Urinary bladder (tissue), 4 donors: ENCODE data around the gene CDKL5. TPM values are rescaled to one million over a fixed set of nuclear protein-coding genes. Genes with fewer than 3 reads are reported as not detected.

ENCODE experiments used
- DNase-seq: peaks from one replicate; pipeline ENCODE4 v3.0.0-alpha.2; 2015; ENCODE audit errors: extremely low spot score
- H3K27ac ChIP-seq: one replicate; pipeline ENCODE4 v1.5.1; 2013; ENCODE audit warnings: low read depth, mild to moderate bottlenecking, moderate library complexity
- H3K36me3 ChIP-seq: one replicate; pipeline ENCODE4 v1.6.1; 2013; ENCODE audit warnings: mild to moderate bottlenecking, moderate library complexity; ENCODE audit not compliant: insufficient read depth
- H3K4me1 ChIP-seq: one replicate; pipeline ENCODE4 v1.6.1; 2013; ENCODE audit warnings: mild to moderate bottlenecking, moderate library complexity; ENCODE audit not compliant: insufficient read depth
- H3K4me3 ChIP-seq: one replicate; pipeline ENCODE4 v1.5.1; 2013; ENCODE audit warnings: low read depth, low read length
- WGBS: extraction: QIAGEN DNeasy Blood & Tissue Kit; methylation state at CpG from one replicate; pipeline ENCODE4 v1.1.7; 2013; 5-methylcytosine and 5-hydroxymethylcytosine counted together
- polyA plus RNA-seq: library from polyadenylated mRNA; stranded (reverse); fragments of 200-250 nt; gene quantifications from one replicate; pipeline ENCODE4 v1.2.3, GENCODE V29; 2013
- total RNA-seq: library from RNA; depleted of rRNA; stranded (reverse); fragments of >200 nt; gene quantifications from one replicate; pipeline ENCODE4 v1.2.3, GENCODE V29; 2014
- donor health status: healthy with polysubstance abuse.
- donor health status: healthy.

The CDKL5 gene
- total and polyA plus RNA-seq, 2 donors = 3.0 to 17.7 TPM

GRCh38 chrX:18650662-18651061 is 225.3 kb downstream of the CDKL5 start:
- Histone ChIP-seq H3K36me3 (peaks cover 2% of the 10 kb centered on the region), H3K4me1 (no peaks in the 10 kb centered on the region), H3K4me3 (no peak overlapping the region), H3K27ac (no peak overlapping the region)
- no peak for DNase-seq
- WGBS = 97% methylated on average over 6 of the region's 6 CpGs

DNA sequence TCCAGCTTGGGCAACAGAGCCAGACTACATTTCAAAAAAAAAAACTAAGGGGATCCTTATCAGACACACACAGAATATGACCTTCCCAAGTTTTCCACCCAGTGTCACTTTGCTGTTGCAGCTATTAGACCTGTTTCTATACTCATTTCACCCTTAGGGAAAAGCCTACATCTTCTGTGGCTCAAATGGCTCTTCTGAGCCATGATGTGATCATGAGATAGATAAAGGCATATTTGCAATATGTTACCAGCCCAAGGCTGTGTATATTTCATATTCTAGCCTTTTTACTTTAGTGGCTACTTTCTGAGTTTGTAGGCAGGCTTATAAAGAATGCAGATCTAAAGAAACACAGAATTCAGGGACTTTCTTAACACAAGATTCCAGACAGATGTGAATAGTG is 227.2 kb downstream of the CDKL5 start:
- Histone ChIP-seq H3K4me1 (no peaks in the 10 kb centered on the region), H3K36me3 (peaks cover under 1% of the 10 kb centered on the region), H3K27ac (no peak overlapping the region), H3K4me3 (no peak overlapping the region)
- no peak for DNase-seq

DNA sequence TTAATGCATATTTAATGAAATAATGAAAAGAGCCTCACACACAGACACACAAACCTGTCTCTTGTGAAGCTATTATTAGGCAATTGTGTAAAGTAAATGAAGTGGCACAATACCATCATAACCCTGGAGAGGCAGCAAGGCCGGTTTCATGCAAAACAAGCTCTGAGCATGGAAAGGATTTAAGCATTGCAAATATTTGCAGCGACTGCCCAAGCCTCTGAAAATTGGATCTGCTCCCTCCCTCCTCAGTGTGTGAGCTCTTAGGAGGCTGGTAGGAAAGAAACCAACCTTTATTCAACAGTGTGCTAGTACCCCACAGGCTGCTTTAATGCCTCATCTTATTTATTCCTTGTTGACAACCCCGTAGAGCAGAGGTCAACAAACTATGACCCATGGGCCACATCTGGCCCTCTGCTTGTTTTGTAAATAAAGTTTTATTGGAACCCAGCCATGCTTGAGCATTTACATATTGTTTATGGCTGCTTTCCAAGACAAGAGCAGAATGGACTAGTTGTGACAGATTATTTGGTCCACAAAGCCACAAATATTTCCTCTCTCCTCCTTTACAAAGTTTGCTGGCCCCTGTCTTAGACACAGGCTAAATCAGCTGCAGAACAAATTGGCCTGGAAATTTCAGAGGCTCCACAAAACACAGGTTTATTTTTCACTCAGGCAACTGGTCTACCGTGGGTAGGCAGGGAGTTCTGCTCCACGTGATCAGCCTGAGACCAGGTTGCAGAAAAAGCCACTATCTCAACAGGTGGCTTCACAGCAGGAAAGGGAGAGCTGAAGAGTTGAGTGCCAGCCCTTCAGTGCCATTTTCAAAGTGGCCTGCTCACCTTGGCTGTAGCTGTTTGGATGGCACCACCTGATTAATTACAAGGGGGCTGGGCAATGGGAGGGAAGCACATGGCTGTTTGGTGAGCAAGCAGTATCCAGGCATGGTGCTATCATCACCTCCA is 229.7 kb downstream of the CDKL5 start:
- Histone ChIP-seq H3K27ac (no peak overlapping the region), H3K4me1 (no peaks in the 10 kb centered on the region), H3K36me3 (no peaks in the 10 kb centered on the region), H3K4me3 (no peak overlapping the region)
- WGBS = 39% methylated on average over 5 of the region's 5 CpGs
- DNase-seq = no peak

DNA sequence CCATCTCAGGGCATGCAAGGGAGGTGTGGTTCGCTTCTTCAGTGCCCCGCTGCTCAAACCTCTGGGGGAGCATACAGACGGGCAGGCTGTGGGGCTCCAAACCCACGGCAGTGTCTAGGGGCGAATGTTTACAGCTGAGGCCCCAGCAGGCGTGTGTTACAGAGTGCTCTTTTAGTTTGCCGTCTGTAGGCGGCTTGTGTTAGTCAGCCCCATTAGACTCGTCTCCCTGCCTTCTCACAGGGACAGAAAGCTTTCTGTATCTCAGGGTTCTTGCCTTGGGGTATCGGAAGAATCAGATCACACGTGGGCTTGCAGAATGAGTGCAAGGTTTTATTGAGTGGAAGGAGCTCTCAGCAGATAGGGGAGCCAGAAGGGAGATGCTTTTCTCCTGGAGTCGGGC is 235.9 kb downstream of the CDKL5 start:
- no peak overlapping the region for H3K27ac ChIP-seq
- H3K4me3 ChIP-seq = no peak overlapping the region
- no peaks in the 10 kb centered on the region for H3K4me1 ChIP-seq
- no peaks in the 10 kb centered on the region for H3K36me3 ChIP-seq
- DNase-seq = no peak
- WGBS = 76% methylated on average over 12 of the region's 12 CpGs

DNA sequence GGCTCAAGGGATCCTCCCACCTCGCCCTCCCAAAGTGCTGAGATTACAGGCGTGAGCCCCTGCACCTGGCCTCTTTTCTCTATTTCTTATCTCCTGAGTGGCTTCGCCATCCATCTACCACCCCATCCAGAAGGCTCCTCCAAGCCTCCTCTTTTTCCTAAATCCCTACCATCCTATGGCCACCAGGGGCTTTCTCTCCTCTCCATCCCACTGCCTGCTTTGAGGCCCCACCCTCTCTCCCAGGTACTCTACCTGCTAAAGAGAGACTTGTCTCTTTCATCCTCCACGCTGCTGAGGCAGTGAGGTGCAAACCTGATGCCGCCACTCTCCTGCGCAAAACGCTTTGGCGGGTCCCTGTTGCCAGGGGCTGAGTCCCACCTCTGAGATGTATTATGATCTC is 239.5 kb downstream of the CDKL5 start:
- Histone ChIP-seq H3K4me3 (no peak overlapping the region), H3K36me3 (no peaks in the 10 kb centered on the region), H3K27ac (no peak overlapping the region), H3K4me1 (no peaks in the 10 kb centered on the region)
- no peak for DNase-seq
- 88% methylated on average over 8 of the region's 8 CpGs for WGBS

- 81% methylated on average over 15 of the region's 15 CpGs for WGBS
- no peak for DNase-seq
- Histone ChIP-seq H3K4me1 (no peaks in the 10 kb centered on the region), H3K36me3 (no peaks in the 10 kb centered on the region), H3K4me3 (no peak overlapping the region), H3K27ac (no peak overlapping the region)
Observed at GRCh38 chrX:18666614-18667013, 241.2 kb downstream of the CDKL5 start.

- 76% methylated on average over 15 of the region's 15 CpGs for WGBS
- H3K36me3 ChIP-seq = no peaks in the 10 kb centered on the region
- DNase-seq = no peak
- H3K4me3 ChIP-seq = no peak overlapping the region
- H3K27ac ChIP-seq = no peak overlapping the region
- H3K4me1 ChIP-seq = no peaks in the 10 kb centered on the region
Observed at GRCh38 chrX:18668071-18668835, 242.8 kb downstream of the CDKL5 start.

DNA sequence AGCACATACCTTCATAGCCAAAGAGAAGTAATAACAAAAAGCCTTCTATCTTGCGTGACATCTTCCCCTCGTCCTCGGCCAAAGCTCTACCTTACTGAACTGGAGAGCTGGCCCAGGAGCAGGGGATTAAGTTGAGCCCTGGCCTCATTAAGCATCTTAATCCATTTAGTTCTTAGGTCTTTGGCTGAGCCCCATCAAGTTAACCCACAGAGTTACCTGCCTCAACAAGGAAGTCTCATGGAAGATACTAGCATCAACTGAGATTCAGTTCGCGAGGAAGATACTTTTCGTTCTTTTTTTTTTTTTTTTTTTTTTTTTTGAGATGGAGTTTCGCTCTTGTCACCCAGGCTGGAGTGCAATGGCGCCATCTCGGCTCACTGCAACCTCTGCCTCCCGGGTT is 246.6 kb downstream of the CDKL5 start, which contains the start of gene RS1:
Gene RS1, minus strand, starts transcription at position 101 of the 400 bp plus-strand sequence. Its CDS starts 40 bp downstream, at position 61.
- no peak within 1 kb of the TSS for H3K27ac ChIP-seq
- H3K4me1 ChIP-seq = no peaks in the 10 kb centered on the region
- no peak for DNase-seq
- no peak within 1 kb of the TSS for H3K4me3 ChIP-seq
- 84% methylated on average over 10 of the region's 10 CpGs for WGBS
- no peaks in the 10 kb centered on the region for H3K36me3 ChIP-seq

DNA sequence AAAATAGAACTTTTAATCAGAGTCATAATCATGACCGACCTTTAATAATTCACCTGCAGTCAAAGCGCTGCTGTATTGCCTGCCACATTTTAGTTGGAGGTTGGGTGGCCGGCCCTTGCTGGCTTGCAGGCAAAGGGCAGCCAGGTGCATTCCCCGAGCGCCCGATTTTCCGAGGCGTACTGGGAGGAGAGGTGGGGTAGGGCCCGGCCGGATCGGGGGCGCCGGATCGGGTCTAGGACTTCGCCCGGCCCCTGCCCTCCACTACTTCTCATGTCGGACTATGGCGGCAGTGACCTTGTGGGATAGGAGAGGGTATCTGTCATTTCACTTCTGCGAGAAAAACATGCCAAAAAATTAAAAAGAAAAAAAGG is 249.0 kb downstream of the CDKL5 start:
- under 1% methylated on average over 19 of the region's 19 CpGs for WGBS
- Histone ChIP-seq H3K27ac (peak overlapping the region; percentile 67), H3K4me3 (peak overlapping the region; percentile 54), H3K4me1 (no peaks in the 10 kb centered on the region), H3K36me3 (no peaks in the 10 kb centered on the region)
- DNase-seq = no peak

DNA sequence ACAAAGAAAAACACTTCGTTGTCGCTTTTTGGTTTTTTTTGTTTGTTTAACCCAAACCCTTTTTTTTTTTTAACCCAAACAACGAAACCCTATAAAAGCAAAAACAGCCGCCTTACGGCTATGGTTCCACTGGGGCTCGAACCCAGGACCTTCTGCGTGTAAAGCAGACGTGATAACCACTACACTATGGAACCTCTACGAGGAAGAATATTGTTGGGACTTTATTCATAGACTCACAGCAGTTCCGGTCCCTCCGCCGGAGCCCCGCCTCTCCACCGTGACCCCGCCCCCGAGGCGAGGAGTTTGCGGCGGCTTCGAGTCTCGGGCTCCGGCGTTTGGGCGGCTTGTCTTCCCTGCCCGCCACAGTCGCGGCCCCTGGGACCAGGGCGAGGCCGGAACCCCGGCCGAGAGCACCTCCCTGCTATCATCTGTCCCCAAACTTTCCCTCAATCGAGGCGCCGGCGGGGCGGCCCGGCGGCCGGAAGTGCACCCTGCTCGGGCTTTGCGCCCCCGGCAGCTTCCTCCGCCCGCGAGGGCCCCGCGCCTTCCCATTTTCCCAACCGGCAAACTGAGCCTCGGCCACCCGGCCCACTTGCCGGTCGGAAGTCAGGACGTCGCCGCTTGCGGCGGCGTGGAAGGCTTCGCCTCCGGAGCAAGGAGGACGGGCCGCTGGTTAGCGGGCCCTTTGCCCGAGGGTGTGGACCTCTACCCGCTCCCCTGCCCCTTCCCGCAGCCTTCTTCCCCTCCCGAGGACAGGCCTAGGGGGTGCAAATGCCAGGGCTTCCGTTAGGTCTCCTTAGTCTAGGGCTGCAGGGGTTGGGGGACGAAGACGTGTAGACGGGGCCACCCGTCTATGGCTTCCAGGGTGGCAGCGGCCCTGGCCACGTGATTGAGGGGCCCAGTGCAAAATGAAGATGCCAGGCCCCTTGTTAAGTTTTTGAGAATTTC is 249.7 kb downstream of the CDKL5 start:
- H3K4me1 ChIP-seq = no peaks in the 10 kb centered on the region
- peak overlapping the region; percentile 79 for H3K27ac ChIP-seq
- H3K36me3 ChIP-seq = no peaks in the 10 kb centered on the region
- under 1% methylated on average over 74 of the region's 74 CpGs for WGBS
- H3K4me3 ChIP-seq = peak overlapping the region; percentile 62
- peak; percentile 48 for DNase-seq

- Histone ChIP-seq H3K27ac (no peak overlapping the region), H3K4me3 (no peak overlapping the region), H3K36me3 (no peaks in the 10 kb centered on the region), H3K4me1 (no peaks in the 10 kb centered on the region)
- WGBS = 73% methylated on average over 10 of the region's 10 CpGs
- DNase-seq = no peak
Observed at GRCh38 chrX:18676050-18676449, 250.6 kb downstream of the CDKL5 start.

DNA sequence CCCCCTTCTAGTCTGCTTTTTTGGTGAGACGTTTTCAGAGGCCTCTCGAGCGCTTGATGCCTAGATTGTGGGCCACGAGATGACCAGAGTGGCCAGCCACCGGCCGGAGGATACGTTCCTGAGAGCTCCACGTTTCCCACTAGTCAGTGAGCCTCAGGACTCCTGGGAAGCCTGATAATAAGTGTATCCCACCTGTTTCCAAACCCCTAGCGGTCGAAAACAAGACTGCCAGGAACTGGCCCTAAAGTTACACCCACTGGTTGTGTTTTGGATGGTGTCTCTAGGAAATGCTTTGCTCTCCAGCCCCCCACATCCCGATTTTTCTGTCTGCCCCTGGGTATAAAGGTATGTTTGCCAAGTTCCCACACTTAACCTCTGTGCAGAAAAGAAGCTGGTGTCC is 251.1 kb downstream of the CDKL5 start:
- 49% methylated on average over 11 of the region's 11 CpGs for WGBS
- DNase-seq = no peak
- no peak overlapping the region for H3K27ac ChIP-seq
- no peak overlapping the region for H3K4me3 ChIP-seq
- H3K4me1 ChIP-seq = no peaks in the 10 kb centered on the region
- no peaks in the 10 kb centered on the region for H3K36me3 ChIP-seq
